ENCODE measurements around the gene TSPAN4.
A peak's percentile ranks its signal among the peaks of the same experiment; 100 is the strongest.

The TSPAN4 gene

DNA sequence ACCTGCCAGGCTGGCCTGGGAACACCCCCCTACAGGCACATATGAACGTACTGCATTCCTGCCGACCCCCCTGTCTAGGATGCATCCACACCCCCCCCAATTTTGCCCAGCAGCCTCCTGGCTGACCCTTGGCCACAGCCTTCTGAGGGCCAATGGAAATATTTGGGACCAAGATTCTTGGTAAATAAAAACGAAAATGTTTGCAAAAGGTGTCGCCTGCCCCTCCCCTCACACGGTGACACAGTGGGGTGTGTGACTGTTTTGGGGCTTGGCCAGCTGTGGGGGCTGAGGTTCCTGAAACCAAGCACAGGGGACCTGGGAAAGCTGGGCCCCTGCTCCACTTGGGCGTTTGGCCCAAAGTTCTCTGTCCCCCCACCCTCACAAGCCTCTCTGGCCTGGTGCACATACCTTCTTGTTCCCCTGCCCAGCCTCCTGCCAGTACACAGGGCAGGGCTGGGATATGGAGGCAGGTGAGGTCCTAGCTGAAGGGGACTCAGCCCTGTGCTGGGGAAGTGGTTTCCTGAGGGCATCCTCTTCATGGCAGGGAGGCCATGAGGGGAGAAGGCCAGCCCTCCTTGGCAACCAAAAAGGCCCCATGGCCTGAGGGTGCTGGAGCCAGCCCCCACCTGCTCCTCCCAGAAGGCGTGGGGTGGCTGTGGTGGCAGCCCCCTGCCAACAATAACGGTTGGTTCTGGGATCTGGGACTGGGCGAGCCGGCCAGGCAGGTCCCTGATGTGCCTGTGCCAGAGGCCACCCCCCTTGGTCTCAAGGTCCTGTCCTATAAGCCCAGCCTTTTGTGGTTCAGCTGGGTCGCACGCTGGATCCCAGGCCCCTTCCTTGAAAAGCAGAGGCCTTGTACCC is 17.1 kb upstream of the TSPAN4 start:
- H3K79me2 ChIP-seq (ENCODE audit: insufficient read depth, low read depth) = no peaks in the 10 kb centered on the region; the same call in 1 of the 2 replicates
- no peak overlapping the region for H3K27ac ChIP-seq
- no peak overlapping the region for H3K9ac ChIP-seq
- H3K4me1 ChIP-seq (ENCODE audit: low read depth, poor library complexity, severe bottlenecking) = peaks cover 48% of the 10 kb centered on the region
- H3K36me3 ChIP-seq (ENCODE audit: insufficient read depth) = no peaks in the 10 kb centered on the region
- TF ChIP-seq, protein P1, sequence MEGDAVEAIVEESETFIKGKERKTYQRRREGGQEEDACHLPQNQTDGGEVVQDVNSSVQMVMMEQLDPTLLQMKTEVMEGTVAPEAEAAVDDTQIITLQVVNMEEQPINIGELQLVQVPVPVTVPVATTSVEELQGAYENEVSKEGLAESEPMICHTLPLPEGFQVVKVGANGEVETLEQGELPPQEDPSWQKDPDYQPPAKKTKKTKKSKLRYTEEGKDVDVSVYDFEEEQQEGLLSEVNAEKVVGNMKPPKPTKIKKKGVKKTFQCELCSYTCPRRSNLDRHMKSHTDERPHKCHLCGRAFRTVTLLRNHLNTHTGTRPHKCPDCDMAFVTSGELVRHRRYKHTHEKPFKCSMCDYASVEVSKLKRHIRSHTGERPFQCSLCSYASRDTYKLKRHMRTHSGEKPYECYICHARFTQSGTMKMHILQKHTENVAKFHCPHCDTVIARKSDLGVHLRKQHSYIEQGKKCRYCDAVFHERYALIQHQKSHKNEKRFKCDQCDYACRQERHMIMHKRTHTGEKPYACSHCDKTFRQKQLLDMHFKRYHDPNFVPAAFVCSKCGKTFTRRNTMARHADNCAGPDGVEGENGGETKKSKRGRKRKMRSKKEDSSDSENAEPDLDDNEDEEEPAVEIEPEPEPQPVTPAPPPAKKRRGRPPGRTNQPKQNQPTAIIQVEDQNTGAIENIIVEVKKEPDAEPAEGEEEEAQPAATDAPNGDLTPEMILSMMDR (conservative IDR thresholded peaks at IDR 0.05; ENCODE audit: low read depth, low read length) = no peak
- peaks cover 23% of the 10 kb centered on the region for H3K27me3 ChIP-seq (ENCODE audit: insufficient read depth, low read depth)
- H3K4me3 ChIP-seq (IDR thresholded peaks at IDR 0.05; ENCODE audit: insufficient read depth, low read depth, low read length) = no peak overlapping the region
- no peaks in the 10 kb centered on the region for H4K20me1 ChIP-seq (ENCODE audit: insufficient read depth)
- no peak overlapping the region for H2AFZ ChIP-seq (ENCODE audit: low read depth)
- H3K4me2 ChIP-seq = no peak overlapping the region

DNA sequence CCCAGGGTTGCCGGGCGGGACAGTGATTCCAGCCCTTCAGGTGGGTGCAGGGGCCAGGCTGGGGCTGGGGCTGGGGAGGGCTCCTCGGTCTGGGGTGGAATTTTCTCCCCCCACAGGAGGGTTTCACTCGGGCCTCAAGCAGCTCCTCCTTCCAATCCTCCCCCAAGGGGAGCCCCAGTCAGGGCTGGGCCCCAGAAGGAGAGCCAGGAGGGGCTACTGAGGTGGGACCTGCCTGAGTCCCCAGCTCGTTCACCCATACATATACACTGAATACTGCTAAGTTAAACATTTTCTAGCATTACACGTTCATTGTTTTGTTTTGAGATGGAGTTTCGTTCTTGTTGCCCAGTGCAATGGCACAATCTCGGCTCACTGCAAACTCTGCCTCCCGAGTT is 16.4 kb upstream of the TSPAN4 start:
- Histone ChIP-seq H3K4me3 (IDR thresholded peaks at IDR 0.05; ENCODE audit: insufficient read depth, low read depth, low read length) (no peak overlapping the region), H3K9ac (no peak overlapping the region; the same call in 1 of the 2 replicates), H3K27me3 (ENCODE audit: insufficient read depth, low read depth) (peaks cover 25% of the 10 kb centered on the region), H3K4me2 (peak overlapping the region; percentile 98; the same call in 1 of the 2 replicates), H2AFZ (ENCODE audit: low read depth) (no peak overlapping the region), H3K36me3 (ENCODE audit: insufficient read depth) (no peaks in the 10 kb centered on the region), H3K4me1 (ENCODE audit: low read depth, poor library complexity, severe bottlenecking) (peaks cover 48% of the 10 kb centered on the region), H3K27ac (no peak overlapping the region), H3K79me2 (ENCODE audit: insufficient read depth, low read depth) (no peaks in the 10 kb centered on the region), H4K20me1 (ENCODE audit: insufficient read depth) (no peaks in the 10 kb centered on the region)
- TF ChIP-seq, protein P1 (conservative IDR thresholded peaks at IDR 0.05; ENCODE audit: low read depth, low read length) = no peak

DNA sequence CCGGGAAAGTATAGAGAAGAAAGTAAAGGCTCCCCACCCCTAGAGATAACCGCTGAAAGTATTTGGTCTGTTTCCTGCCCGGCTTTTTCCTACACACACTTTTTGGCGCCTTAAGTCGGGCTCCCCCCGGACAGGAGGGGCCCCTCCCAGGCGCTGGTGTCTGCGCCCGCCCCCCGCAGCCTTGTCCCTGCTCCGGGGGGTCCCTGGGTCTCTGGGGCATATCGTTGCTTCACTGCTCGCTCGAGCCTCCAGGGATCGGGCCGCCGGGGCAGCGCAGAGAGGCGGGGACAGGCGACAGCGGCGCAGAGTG is 15.9 kb upstream of the TSPAN4 start:
- Histone ChIP-seq H2AFZ (ENCODE audit: low read depth) (peak overlapping the region; percentile 76), H3K27ac (no peak overlapping the region), H3K4me3 (IDR thresholded peaks at IDR 0.05; ENCODE audit: insufficient read depth, low read depth, low read length) (no peak overlapping the region), H3K9ac (peak overlapping the region; percentile 35; the same call in 1 of the 2 replicates), H3K27me3 (ENCODE audit: insufficient read depth, low read depth) (peaks cover 30% of the 10 kb centered on the region), H3K79me2 (ENCODE audit: insufficient read depth, low read depth) (no peaks in the 10 kb centered on the region), H3K4me2 (peak overlapping the region; percentile 98), H4K20me1 (ENCODE audit: insufficient read depth) (no peaks in the 10 kb centered on the region), H3K4me1 (ENCODE audit: low read depth, poor library complexity, severe bottlenecking) (peaks cover 52% of the 10 kb centered on the region), H3K36me3 (ENCODE audit: insufficient read depth) (no peaks in the 10 kb centered on the region)
- TF ChIP-seq, protein P1 (conservative IDR thresholded peaks at IDR 0.05; ENCODE audit: low read depth, low read length) = no peak

DNA sequence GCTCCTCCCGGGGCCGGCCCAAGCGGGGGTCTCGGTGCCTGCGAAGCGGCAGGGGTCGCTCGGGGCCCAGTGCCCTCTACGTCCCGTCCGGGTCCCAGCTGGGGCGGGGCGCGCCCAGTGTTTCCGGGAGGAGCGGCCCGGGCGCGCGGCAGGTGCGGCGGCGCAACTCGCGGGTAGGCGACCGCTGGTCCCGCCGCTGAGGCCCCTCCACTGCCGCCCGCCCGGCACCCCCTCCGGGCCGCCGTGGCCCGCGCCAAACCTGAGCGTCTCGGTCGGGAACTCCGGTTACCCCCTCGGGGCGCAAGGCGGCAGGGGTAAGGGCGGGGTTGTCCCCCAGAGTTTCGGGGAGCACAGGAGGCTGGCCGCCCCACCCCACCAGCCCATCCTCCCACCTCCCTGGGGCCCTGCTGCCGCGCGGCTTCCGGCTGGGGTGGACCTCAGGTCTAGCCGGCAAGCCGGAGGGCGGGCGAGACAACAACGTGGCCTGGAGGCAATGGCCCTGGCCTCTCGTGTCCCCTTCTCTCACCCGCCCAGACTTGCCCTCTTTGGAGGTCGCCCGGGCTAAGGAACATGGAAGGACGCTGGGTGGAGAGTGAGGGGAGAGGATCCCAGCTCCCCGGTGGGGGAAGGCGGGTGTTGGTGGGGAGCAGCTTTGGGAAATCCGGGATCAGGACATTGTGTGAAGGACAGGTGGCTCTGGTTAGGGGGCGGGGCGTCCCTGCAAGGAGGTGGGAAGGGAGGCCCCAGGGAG is 15.3 kb upstream of the TSPAN4 start:
- Histone ChIP-seq H3K9ac (peak overlapping the region; percentile 35; the same call in 1 of the 2 replicates), H3K27me3 (ENCODE audit: insufficient read depth, low read depth) (peaks cover 35% of the 10 kb centered on the region), H3K79me2 (ENCODE audit: insufficient read depth, low read depth) (no peaks in the 10 kb centered on the region), H3K4me1 (ENCODE audit: low read depth, poor library complexity, severe bottlenecking) (peaks cover 57% of the 10 kb centered on the region), H3K36me3 (ENCODE audit: insufficient read depth) (no peaks in the 10 kb centered on the region), H2AFZ (ENCODE audit: low read depth) (peak overlapping the region; percentile 76), H3K4me3 (IDR thresholded peaks at IDR 0.05; ENCODE audit: insufficient read depth, low read depth, low read length) (no peak overlapping the region), H3K4me2 (peak overlapping the region; percentile 98), H4K20me1 (ENCODE audit: insufficient read depth) (no peaks in the 10 kb centered on the region), H3K27ac (no peak overlapping the region)
- TF ChIP-seq, protein P1 (conservative IDR thresholded peaks at IDR 0.05; ENCODE audit: low read depth, low read length) = no peak
